BE2C (cell line): ENCODE data around the gene TSKU.

ENCODE experiments used
- DNase-seq: peaks from one replicate; pipeline ENCODE4 v3.0.0-alpha.2; 2020
- H3K27me3 ChIP-seq: fragments of 250-450 bp; sonication (Bioruptor Pico); 2 replicates; pipeline ENCODE4 v1.5.1; 2020; ENCODE audit warnings: mild to moderate bottlenecking
- H3K36me3 ChIP-seq: fragments of 250-450 bp; sonication (Bioruptor Pico); 2 replicates; pipeline ENCODE4 v1.5.1; 2020; ENCODE audit warnings: mild to moderate bottlenecking
- H3K4me1 ChIP-seq: fragments of 250-450 bp; sonication (Bioruptor Pico); 2 replicates; pipeline ENCODE4 v1.5.1; 2020
- H3K4me3 ChIP-seq: 2 replicates; pipeline ENCODE4 v1.5.1; 2011; ENCODE audit warnings: low read depth, low read length
- H3K9me3 ChIP-seq: fragments of 250-450 bp; sonication (Bioruptor Pico); 2 replicates; pipeline ENCODE4 v1.5.1; 2020
- TF ChIP-seq, protein P1 (sequence below): IDR thresholded peaks from 2 replicates; pipeline ENCODE4 v1.5.1; 2012; ENCODE audit warnings: mild to moderate bottlenecking, low read depth, low read length

The TSKU gene

DNA sequence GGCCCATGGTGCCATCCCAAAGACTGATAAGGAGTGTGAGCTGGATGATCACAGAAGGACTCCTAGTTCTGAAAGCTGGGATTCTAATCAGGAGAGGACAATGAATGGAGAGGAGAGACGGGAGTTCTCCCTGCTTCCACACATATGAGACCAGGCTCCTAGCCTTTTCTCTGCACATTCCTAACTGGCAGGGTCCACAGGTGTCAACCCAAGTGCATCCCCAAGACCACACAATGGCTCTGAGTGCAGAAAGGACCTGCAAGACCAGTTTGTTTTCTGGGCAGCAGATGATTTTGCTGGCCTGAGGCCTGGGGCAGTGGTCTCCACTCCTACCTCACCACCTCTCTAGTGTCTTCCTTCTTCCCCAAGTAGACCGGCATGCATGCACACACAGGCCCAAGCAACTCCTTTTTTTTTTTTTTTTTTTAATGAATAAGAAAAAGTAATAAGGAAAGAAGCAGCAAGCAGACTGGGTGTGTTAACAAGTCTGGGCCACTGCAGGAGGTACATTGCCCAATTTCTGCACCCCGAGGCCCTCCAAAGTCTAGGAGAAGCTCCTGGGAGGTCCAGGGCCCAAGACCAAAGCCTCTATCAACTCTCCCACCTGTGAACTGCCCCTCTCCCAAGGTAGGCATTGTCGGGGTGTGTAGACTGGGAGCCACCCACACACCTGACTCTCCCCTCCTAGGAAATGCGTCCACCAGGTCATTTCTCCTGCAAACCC, 1.2 kb upstream of the TSKU start:
- Histone ChIP-seq H3K36me3 (peaks cover 7% of the 10 kb centered on the region), H3K27me3 (no peaks in the 10 kb centered on the region), H3K4me3 (peak overlapping the region; percentile 84), H3K9me3 (0 out of 2 replicates have a peak, but pooled peaks cover 2% of the 10 kb centered on the region), H3K4me1 (peaks cover 13% of the 10 kb centered on the region)
- TF ChIP-seq, protein P1, sequence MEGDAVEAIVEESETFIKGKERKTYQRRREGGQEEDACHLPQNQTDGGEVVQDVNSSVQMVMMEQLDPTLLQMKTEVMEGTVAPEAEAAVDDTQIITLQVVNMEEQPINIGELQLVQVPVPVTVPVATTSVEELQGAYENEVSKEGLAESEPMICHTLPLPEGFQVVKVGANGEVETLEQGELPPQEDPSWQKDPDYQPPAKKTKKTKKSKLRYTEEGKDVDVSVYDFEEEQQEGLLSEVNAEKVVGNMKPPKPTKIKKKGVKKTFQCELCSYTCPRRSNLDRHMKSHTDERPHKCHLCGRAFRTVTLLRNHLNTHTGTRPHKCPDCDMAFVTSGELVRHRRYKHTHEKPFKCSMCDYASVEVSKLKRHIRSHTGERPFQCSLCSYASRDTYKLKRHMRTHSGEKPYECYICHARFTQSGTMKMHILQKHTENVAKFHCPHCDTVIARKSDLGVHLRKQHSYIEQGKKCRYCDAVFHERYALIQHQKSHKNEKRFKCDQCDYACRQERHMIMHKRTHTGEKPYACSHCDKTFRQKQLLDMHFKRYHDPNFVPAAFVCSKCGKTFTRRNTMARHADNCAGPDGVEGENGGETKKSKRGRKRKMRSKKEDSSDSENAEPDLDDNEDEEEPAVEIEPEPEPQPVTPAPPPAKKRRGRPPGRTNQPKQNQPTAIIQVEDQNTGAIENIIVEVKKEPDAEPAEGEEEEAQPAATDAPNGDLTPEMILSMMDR = no peak
- DNase-seq = no peak

DNA sequence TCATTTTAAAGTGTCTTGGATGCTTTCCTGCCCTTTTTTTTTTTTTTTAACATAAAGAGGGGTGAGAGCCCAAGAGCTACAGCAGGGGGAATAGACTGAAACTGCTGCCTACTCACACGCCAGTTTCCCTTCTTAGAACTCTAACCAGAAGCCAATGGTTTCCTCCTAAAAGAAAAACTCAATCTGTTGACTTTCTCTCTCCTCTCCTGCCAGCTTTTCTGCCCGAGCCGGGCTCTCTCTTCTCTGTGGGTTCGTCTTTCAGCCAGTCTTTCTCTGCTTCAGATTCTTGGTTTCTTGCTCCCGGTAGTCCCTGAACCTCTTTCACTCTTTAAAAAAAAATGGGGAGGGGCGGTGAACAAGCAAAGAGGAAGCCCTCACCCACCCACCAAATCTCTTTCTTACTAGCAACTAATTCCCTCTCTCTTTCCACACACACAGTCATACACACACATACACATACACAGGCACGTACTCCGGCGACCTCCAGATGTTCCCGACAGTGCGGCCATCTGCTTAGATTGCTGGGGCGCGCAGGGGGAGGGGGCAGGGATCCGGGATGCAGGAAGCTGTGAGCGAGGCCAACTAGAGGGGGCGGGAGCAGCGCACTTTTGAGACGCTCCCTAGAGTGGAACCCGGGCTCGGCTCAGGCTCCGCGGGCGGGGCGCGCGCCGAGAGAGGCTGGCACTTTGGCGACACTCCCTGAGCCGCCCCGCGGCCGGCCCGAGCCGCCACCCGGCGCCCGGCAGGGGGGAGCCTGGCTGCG, 444 bp upstream of the TSKU start:
- peak overlapping the region; percentile 92 for H3K4me3 ChIP-seq
- peaks cover 12% of the 10 kb centered on the region for H3K36me3 ChIP-seq
- 0 out of 2 replicates have a peak, but pooled peaks cover 2% of the 10 kb centered on the region for H3K9me3 ChIP-seq
- DNase-seq = peak; percentile 98
- H3K27me3 ChIP-seq = no peaks in the 10 kb centered on the region
- peaks cover 20% of the 10 kb centered on the region for H3K4me1 ChIP-seq
- TF ChIP-seq, protein P1 = no peak

DNA sequence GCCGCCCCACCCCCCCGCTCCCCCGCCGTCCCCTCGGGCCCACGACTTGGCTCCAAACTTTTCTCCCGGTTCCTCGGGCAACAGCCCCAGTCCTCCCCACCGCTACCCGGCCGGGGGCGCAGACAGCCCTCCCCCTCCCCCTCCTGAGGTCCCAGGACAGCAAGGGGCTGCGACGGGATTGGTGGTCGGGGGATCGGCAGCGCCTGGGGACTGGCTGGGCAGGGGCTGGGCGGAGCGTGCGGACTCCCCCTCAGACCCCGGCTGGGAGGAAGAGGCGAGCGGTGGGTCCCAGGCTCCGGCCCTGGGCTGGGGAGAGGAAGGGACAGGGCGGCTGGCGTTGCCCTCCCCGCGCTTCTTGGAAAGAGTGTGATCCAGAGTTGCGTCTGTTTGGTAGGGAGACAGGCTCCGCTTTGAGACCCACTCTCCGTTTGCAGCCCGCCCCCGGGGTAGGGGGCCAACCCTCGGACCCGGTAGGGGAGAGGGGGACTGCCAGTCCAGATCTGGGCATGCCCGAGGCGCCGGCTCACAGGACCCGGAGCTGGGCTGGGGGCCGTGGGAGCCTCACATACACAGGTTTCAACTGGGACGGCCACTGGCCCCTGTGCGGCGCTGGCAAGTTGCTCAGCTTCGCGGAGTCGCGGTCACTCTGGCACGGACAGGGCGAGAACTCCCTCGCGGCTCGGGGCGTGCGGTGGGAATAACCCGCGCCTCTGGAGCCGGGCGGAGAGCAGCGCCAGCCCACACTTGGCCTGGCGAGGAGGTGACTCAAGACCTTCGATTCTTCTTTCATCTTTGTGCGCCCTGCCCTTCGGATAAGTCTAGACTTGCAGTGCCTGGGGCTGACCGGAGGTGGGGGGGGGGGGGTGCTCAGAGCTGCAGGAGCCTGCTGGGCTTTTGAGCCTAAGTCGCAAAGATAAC, 999 bp downstream of the TSKU start:
- DNase-seq = peak; percentile 90
- TF ChIP-seq, protein P1 = no peak
- Histone ChIP-seq H3K4me1 (peaks cover 24% of the 10 kb centered on the region), H3K36me3 (peaks cover 12% of the 10 kb centered on the region), H3K4me3 (peak overlapping the region; percentile 92), H3K27me3 (no peaks in the 10 kb centered on the region), H3K9me3 (no peaks in the 10 kb centered on the region)

DNA sequence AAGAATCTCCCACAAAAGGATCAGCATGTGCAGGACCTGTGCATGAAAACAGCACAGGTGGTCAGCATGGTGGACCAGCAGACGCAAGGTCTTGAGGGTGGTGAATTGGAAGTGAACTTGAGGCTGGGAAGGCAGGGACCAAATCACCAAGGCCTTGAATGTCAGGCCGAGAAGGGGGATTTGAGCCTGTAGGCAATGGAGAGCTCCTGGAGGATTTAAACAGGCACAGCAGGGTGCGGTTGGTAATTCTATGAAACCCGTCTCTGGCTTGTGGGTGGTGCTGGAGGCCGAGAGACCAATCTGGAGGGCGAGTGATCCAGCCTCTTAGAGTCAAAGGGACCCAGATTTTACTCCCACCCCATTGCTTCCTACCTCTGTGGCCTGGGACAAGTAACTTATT, 2.4 kb downstream of the TSKU start:
- TF ChIP-seq, protein P1 = no peak
- H3K4me1 ChIP-seq = peaks cover 24% of the 10 kb centered on the region
- H3K36me3 ChIP-seq = peaks cover 12% of the 10 kb centered on the region
- DNase-seq = no peak
- no peaks in the 10 kb centered on the region for H3K9me3 ChIP-seq
- H3K4me3 ChIP-seq = no peak overlapping the region
- no peaks in the 10 kb centered on the region for H3K27me3 ChIP-seq

DNA sequence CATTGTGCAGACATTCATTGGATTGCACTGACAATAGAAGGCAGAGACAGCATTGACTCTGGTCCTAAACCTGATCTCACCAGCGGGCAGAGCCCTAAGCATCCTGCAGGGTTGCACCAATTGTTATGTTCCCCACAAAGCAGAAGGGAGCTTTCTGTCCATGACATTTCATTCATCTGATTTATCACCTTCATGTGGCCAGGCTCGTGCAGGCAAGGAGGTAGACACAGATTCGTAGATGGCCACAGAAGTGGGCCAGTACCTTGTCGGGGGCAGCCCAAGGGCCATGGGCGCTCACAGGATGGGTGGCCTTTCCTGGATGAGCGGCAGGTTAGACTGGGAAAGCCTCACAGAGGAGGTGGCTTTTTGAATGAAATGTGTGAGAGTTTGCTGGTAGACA, 2.9 kb downstream of the TSKU start:
- peaks cover 12% of the 10 kb centered on the region for H3K36me3 ChIP-seq
- H3K9me3 ChIP-seq = no peaks in the 10 kb centered on the region
- no peak overlapping the region for H3K4me3 ChIP-seq
- no peak for DNase-seq
- TF ChIP-seq, protein P1 = no peak
- no peaks in the 10 kb centered on the region for H3K27me3 ChIP-seq
- peaks cover 24% of the 10 kb centered on the region for H3K4me1 ChIP-seq
